Natural killer cell (primary cell): Measurements from ENCODE around the gene MRC1. TPM values are rescaled to one million over a fixed set of nuclear protein-coding genes. Genes with fewer than 3 reads are reported as not detected.

ENCODE experiments used
- ATAC-seq, 3 donors: fragments of 150-1000 bp in 2 of 3; fragments of 200-7000 bp in 1 of 3; cut with Tn5 transposase; 1 replicate in 1 of 3; 2 replicates in 2 of 3; pipeline ENCODE4 v1.10.0; 2021; ENCODE audit warnings: mild to moderate bottlenecking in 2 of 3, moderate library complexity in 2 of 3
- DNase-seq, 2 donors: peaks; one replicate each; pipeline versions ENCODE4 v3.0.0 to v3.0.0-alpha.2; 2013 to 2021; ENCODE audit warnings: mixed read lengths in 1 of 2
- H3K27ac ChIP-seq: one replicate; pipeline ENCODE4 v1.5.1; 2013; ENCODE audit warnings: mild to moderate bottlenecking, low read length
- H3K27me3 ChIP-seq: one replicate; pipeline ENCODE4 v1.6.1; 2013; ENCODE audit warnings: low read length; ENCODE audit not compliant: control insufficient read depth, insufficient read depth
- H3K36me3 ChIP-seq: one replicate; pipeline ENCODE4 v1.6.1; 2013; ENCODE audit warnings: low read length; ENCODE audit not compliant: control insufficient read depth, insufficient read depth
- H3K4me1 ChIP-seq: one replicate; pipeline ENCODE4 v1.6.1; 2013; ENCODE audit warnings: low read length; ENCODE audit not compliant: control insufficient read depth, insufficient read depth
- H3K4me3 ChIP-seq: one replicate; pipeline ENCODE4 v1.5.1; 2013; ENCODE audit warnings: low read length
- H3K9me3 ChIP-seq: one replicate; pipeline ENCODE4 v1.6.1; 2013; ENCODE audit warnings: low read length; ENCODE audit not compliant: control insufficient read depth, insufficient read depth
- H3K27ac Mint-ChIP-seq, 2 donors: one replicate each; pipeline ENCODE4 v1.8.0; 2022; ENCODE audit warnings: mild to moderate bottlenecking in 2 of 2, mixed read lengths in 2 of 2, moderate library complexity in 1 of 2
- H3K27me3 Mint-ChIP-seq, 2 donors: one replicate each; pipeline ENCODE4 v1.8.0; 2022; ENCODE audit warnings: low read depth in 2 of 2, mixed read lengths in 2 of 2
- H3K36me3 Mint-ChIP-seq: one replicate; pipeline ENCODE4 v1.8.0; 2022; ENCODE audit warnings: mixed read lengths
- H3K4me1 Mint-ChIP-seq, 2 donors: one replicate each; pipeline ENCODE4 v1.8.0; 2022; ENCODE audit warnings: mixed read lengths in 2 of 2
- H3K4me3 Mint-ChIP-seq: one replicate; pipeline ENCODE4 v1.8.0; 2022; ENCODE audit warnings: mild to moderate bottlenecking, moderate library complexity, mixed read lengths
- H3K9me3 Mint-ChIP-seq, 2 donors: one replicate each; pipeline ENCODE4 v1.8.0; 2022; ENCODE audit warnings: mixed read lengths in 2 of 2
- WGBS: methylation state at CpG from one replicate; pipeline ENCODE4 v1.1.7; 2013; ENCODE audit warnings: missing lambda C conversion rate; ENCODE audit not compliant: insufficient coverage; 5-methylcytosine and 5-hydroxymethylcytosine counted together
- intact Hi-C: fragments of 100-400 bp; cut with micrococcal nuclease; formaldehyde crosslinking; loops from one replicate; pipeline ENCODE4 v1.14.2; 2022
- total RNA-seq, 4 donors: library from RNA; stranded (reverse); fragments of 120-200 nt in 1 of 4; gene quantifications; one replicate each; pipeline versions ENCODE4 v1.2.3 to v1.2.4, GENCODE V29; 2013 to 2022
- TF ChIP-seq, protein P1 (sequence below): fragments of 200-600 bp; IDR thresholded peaks from one replicate; pipeline ENCODE4 v1.8.0; 2022; ENCODE audit warnings: antibody characterized with exemption

MRC1 gene
- total RNA-seq, 3 donors from 2014 or later (not counting 1 experiment from before 2014, with no cell fraction given): 0.05 to 0.18 (median 0.15) TPM

DNA sequence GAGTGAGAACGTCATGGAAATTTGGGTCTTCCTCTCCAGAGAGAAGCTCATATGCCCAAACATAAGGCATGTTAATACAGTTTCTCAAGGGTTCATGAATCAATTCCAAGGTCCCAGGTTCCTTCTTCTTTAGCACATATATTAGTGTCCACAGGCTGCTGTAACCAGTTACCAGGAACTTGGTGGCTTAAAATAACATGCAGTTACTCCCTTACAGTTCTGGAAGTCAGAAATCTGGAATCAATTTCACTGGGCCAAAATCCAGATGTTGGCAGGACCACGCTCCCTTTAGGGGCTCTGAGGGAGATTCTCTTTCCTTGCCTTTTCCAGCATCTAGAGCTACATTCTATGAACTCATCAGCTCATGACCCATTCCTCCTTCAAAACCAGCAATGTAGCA, 64.8 kb downstream of the MRC1 start:
- DNase-seq: no peak
- no peaks in the 10 kb centered on the region for H3K9me3 ChIP-seq
- 79% methylated on average over 2 of the region's 2 CpGs for WGBS
- TF ChIP-seq, protein P1, sequence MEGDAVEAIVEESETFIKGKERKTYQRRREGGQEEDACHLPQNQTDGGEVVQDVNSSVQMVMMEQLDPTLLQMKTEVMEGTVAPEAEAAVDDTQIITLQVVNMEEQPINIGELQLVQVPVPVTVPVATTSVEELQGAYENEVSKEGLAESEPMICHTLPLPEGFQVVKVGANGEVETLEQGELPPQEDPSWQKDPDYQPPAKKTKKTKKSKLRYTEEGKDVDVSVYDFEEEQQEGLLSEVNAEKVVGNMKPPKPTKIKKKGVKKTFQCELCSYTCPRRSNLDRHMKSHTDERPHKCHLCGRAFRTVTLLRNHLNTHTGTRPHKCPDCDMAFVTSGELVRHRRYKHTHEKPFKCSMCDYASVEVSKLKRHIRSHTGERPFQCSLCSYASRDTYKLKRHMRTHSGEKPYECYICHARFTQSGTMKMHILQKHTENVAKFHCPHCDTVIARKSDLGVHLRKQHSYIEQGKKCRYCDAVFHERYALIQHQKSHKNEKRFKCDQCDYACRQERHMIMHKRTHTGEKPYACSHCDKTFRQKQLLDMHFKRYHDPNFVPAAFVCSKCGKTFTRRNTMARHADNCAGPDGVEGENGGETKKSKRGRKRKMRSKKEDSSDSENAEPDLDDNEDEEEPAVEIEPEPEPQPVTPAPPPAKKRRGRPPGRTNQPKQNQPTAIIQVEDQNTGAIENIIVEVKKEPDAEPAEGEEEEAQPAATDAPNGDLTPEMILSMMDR: no peak
- no peaks in the 10 kb centered on the region for H3K4me1 ChIP-seq
- H3K36me3 ChIP-seq: no peaks in the 10 kb centered on the region
- H3K27me3 ChIP-seq: no peaks in the 10 kb centered on the region
- no peak overlapping the region for H3K4me3 ChIP-seq
- Mint-ChIP-seq H3K4me1 (peaks cover 6% of the 10 kb centered on the region in 2 donors), H3K9me3 (no peaks in the 10 kb centered on the region), H3K27me3 (no peaks in the 10 kb centered on the region), H3K4me3 (no peak overlapping the region), H3K27ac (no peak overlapping the region), H3K36me3 (no peaks in the 10 kb centered on the region)
- ATAC-seq: no peak
- intact Hi-C loops: no loop called here
- H3K27ac ChIP-seq: no peak overlapping the region

DNA sequence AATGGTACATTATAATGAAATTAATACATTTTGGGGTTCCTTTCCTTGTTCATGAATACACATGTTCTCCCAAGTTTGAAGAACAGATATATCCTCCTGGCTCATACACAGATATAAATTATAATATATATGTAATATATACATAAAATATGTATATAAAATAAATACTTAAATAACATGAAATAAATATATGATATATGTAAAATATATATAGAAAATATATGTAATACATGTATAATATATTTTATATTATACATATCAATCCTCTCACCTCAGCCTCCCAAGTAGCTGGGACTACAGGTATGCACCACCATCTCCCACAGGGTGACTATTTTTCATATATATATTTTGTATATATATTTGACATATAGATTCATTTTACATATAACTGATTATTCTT, 68.0 kb downstream of the MRC1 start:
- ATAC-seq (no peak), DNase-seq (no peak)
- Histone ChIP-seq H3K27me3 (no peaks in the 10 kb centered on the region), H3K27ac (no peak overlapping the region), H3K36me3 (no peaks in the 10 kb centered on the region), H3K9me3 (no peaks in the 10 kb centered on the region), H3K4me1 (no peaks in the 10 kb centered on the region), H3K4me3 (no peak overlapping the region)
- peaks cover 6% of the 10 kb centered on the region in 2 donors for H3K4me1 Mint-ChIP-seq
- no peaks in the 10 kb centered on the region for H3K9me3 Mint-ChIP-seq
- TF ChIP-seq, protein P1: no peak
- no peaks in the 10 kb centered on the region for H3K36me3 Mint-ChIP-seq
- no peak overlapping the region for H3K27ac Mint-ChIP-seq
- intact Hi-C loops: no loop called here
- peaks cover 2 to 14% of the 10 kb centered on the region in 2 donors for H3K27me3 Mint-ChIP-seq
- no peak overlapping the region for H3K4me3 Mint-ChIP-seq

DNA sequence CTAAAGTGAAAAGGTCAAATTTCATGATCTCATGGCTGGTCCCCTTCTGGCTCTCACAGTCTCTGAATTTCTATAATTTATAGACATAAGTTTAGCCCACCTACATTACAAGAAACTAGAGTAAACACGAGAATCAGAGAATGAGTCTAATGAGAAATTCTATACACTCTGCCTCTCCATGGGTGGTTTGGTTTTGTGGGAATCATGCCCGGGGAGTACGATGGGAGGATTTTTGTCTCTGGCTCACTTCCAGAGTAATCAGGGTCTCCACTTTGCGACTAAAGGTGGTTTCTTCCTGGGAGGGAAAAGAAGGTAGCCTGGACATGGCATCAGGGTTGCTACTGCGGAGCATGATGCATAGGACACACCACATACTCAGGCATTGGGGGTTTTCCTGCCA, 69.7 kb downstream of the MRC1 start:
- Histone ChIP-seq H3K9me3 (no peaks in the 10 kb centered on the region), H3K4me1 (no peaks in the 10 kb centered on the region), H3K27me3 (no peaks in the 10 kb centered on the region), H3K27ac (no peak overlapping the region), H3K36me3 (no peaks in the 10 kb centered on the region), H3K4me3 (no peak overlapping the region)
- peaks cover 3 to 22% of the 10 kb centered on the region in 2 donors for H3K27me3 Mint-ChIP-seq
- TF ChIP-seq, protein P1: no peak
- ATAC-seq: no peak
- 94% methylated on average over 4 of the region's 5 CpGs for WGBS
- H3K9me3 Mint-ChIP-seq: no peaks in the 10 kb centered on the region
- no peak for DNase-seq
- no peak overlapping the region for H3K27ac Mint-ChIP-seq
- no peaks in the 10 kb centered on the region for H3K36me3 Mint-ChIP-seq
- intact Hi-C loops: no loop called here
- H3K4me1 Mint-ChIP-seq: no peaks in the 10 kb centered on the region
- H3K4me3 Mint-ChIP-seq: no peak overlapping the region

DNA sequence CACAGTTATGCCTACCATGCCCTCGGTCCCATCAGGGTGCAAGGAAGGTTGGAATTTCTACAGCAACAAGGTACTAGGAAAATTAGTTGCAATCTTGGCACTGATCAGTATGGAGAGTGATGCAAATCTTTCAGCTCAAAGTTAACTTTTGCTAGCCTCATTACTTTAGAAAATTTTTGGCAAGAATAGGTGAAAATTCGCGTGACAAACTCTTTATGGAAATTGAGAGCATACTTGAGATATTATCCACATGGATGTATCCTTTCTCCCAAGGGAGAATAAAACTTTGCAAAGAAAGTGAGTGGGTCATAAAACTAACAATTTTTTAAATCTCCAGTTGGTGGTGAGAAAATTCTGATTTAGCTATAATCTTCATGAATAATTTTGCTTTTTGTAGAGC, 71.5 kb downstream of the MRC1 start:
- DNase-seq: no peak
- Mint-ChIP-seq H3K36me3 (no peaks in the 10 kb centered on the region), H3K9me3 (no peaks in the 10 kb centered on the region), H3K27ac (no peak overlapping the region), H3K4me3 (no peak overlapping the region), H3K27me3 (peaks cover 3 to 22% of the 10 kb centered on the region in 2 donors), H3K4me1 (no peaks in the 10 kb centered on the region)
- no peak overlapping the region for H3K4me3 ChIP-seq
- TF ChIP-seq, protein P1: no peak
- intact Hi-C loops: no loop called here
- H3K27me3 ChIP-seq: no peaks in the 10 kb centered on the region
- H3K36me3 ChIP-seq: no peaks in the 10 kb centered on the region
- WGBS: 100% methylated on average over 1 of the region's 3 CpGs
- no peaks in the 10 kb centered on the region for H3K9me3 ChIP-seq
- no peak for ATAC-seq
- no peak overlapping the region for H3K27ac ChIP-seq
- H3K4me1 ChIP-seq: no peaks in the 10 kb centered on the region
